ENCODE measurements around the gene ZNF23. TPM values are rescaled to one million over a fixed set of nuclear protein-coding genes. Genes with fewer than 3 reads are reported as not detected.

The ZNF23 gene
- total RNA-seq, 1 experiment from 2014 or later, result 16.3 TPM

- no peak for DNase-seq (ENCODE audit: low spot score)
These were observed 10.0 kb upstream of the ZNF23 start for GRCh38 chr16:71472051-71472450.

DNA sequence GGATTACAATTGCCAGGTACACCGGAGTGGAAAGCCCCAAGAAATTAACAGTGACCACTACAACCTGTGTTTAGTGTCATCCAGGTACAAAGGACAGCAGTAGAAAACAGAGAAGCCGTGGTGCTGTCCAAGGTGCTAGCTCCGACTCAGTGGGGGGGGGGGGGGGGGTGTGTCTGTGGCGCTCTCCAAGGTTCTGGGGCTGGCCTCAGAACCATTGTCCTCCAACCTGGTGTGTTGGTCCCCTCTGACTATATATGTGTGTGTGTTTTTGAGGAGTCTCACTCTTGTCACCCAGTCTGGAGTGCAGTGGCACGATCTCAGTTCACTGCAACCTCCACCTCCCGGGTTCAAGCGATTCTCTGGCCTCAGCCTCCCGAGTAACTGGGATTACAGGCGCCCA lies 5.8 kb upstream of the ZNF23 start:
- no peak for DNase-seq (ENCODE audit: low spot score)

DNA sequence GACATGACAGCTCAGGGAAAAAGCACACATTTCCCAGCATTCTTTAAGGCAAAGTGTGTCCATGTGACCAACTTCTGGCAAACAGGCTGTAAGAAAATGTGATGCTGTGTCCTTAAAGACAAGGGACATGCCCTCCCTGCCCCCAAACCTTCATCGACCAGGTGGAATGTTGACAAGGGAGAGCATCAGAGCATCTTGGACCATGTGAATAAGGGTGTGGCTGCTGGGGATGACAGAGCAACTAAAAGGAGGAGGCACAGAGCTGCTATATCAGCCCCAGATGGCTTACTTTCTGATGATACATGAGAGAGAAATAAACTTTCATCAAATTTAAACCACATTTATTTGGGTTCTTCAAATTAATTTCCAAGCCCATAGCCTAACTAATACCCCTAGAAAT lies 2.2 kb upstream of the ZNF23 start:
- DNase-seq (ENCODE audit: low spot score), result no peak

DNA sequence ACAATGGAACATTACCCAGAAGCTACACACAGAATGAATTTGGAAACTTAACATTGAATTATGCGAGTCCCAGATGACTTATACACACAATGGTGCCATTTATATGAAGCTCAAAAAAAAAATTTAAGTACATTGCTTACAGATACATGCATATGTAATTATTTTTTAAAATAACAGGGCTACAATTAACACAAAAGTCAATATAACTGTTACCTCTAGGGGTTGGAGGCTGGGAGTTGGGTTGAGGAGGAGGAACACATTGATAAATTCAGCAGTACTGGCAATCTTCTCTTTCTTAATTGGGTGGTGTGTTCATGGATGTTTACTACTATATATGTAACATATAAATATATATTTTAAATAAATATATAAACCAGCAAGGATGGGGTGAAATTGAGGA lies 1.1 kb downstream of the ZNF23 start:
- no peak for DNase-seq (ENCODE audit: low spot score)

- peak; percentile 66 for DNase-seq (ENCODE audit: low spot score)
These were observed 1.8 kb downstream of the ZNF23 start for GRCh38 chr16:71460236-71460635.

DNA sequence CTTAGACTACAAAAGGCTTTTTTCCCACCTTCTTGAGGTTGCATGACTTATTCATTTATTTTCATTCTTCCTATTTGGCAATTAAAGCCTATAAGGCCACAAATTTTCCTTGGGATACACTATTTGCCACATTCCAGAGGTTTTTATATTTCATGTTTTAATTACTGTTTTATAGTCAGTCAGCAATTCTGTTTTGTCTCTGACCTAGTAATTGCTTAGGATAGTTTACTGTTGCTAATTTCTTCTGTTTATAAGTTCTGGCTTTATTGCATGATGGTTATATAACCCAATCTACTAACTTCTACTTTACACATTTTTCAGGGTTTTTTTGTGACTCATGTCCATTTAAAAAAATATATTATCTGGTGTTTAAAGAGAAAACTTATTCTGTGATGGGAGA lies 2.5 kb downstream of the ZNF23 start:
- no peak for DNase-seq (ENCODE audit: low spot score)

DNA sequence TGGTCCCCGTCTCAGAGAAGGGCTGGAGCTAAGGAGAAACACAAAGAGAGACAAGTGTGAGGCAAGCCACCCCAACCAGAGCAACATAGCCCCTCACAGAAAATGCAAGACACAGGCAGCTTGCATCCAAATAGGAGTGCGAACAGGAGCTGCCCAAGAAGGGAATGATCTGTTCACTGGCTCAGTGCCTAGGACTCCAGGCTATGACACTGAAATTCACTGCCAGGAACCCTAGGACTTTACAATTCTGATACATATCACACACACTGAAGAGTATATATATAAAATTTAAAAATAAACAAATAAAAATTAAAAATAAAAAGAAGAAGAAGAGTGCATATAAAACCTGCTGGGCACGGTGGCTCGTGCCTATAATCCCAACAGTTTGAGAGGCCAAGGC lies 5.2 kb downstream of the ZNF23 start:
- no peak for DNase-seq (ENCODE audit: low spot score)

DNA sequence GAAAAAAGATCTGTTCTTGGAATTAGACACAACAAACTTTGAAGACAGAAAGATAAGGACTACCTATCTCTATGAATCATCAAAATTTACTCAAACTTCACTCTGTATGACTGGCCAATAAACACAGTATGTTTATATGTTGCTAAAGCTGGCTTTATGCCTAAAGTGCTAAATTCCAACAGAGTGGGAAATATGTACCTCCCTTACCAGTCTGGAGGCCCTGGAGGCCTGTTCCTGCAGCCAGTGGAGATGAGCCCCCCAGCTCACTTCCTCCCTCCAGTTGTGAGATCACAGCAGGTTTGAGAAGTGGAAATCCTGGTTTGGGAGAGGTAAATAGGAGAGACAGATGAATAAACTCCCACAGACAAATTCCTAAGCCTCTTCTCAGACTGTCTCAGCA lies 9.0 kb downstream of the ZNF23 start:
- no peak for DNase-seq (ENCODE audit: low spot score)

GRCh38 chr16:71449020-71449419 lies 13.0 kb downstream of the ZNF23 start:
- DNase-seq (ENCODE audit: low spot score), result no peak

- no peak for DNase-seq (ENCODE audit: low spot score)
These were observed 13.7 kb downstream of the ZNF23 start for GRCh38 chr16:71448274-71448866.

GRCh38 chr16:71443714-71444113 lies 18.3 kb downstream of the ZNF23 start:
- DNase-seq (ENCODE audit: low spot score), result no peak

DNA sequence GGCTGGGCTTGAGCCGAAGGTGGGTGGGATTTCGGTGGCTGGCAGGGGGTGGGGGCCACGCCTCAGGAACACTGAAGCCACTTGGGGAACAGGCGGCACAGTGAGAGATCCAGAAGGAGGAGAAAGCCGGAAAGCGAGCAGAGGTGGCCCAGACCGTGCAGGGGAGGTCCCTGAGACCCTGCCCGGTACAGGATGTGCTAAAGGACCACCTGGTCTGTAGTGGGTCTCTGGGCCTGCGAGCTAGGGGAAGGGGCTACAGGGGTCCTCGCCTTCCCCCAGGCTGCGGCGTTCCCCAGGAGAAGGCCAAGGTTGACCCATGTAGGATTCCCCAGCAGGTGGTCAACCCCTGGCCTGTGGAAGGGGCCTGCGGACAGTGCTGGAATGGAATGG lies 20.0 kb downstream of the ZNF23 start, which contains the start of gene TLE7:
Gene TLE7 (minus strand): TSS at position 4 of the 390 bp plus-strand sequence. CDS start 8,730 bp downstream, outside the sequence.
- DNase-seq (ENCODE audit: low spot score), result no peak

- no peak for DNase-seq (ENCODE audit: low spot score)
These were observed 20.5 kb downstream of the ZNF23 start for GRCh38 chr16:71441348-71442050.

- no peak for DNase-seq (ENCODE audit: low spot score)
These were observed 21.2 kb downstream of the ZNF23 start for GRCh38 chr16:71440669-71441347.

DNA sequence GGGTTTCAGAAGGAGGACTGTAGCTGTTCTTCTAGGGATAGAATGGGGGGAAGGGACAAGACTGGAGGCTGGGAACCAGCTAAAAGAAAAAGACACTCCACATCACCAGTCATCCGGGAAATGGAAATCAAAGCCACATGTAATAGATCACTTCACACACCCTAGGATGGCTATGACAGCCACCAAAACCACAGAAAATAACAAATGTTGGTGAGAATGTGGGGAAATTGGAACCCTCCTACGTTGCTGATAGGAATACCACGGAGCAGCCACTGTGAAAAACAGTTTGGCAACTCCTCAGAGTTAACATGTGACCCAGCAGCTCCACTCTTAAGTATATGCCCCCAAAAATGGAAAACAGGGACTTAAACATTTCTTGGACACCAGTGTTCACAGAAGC lies 22.5 kb downstream of the ZNF23 start:
- peak; percentile 13 for DNase-seq (ENCODE audit: low spot score)

DNA sequence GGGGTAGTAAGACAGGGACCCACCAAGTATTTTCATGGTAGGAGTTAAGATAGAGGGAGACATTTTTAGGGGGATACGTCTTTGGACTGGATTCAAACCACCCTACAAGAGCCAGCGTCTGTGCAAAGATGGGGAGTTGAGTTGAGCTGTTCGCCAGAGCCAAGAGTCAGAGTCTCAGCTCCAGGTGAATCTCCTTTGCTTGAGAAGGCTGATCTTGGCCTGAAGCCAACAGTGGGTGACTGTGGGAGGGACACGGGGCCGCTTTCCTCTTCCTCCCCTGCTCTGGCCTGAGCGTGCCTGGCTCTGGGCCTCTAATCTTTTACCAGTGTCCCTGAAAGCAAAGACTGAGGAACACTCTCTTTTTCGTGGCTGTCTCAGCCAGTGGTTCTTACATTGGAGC lies 25.6 kb downstream of the ZNF23 start:
- DNase-seq (ENCODE audit: low spot score), result no peak

GRCh38 chr16:71432906-71433305 lies 29.1 kb downstream of the ZNF23 start:
- no peak for DNase-seq (ENCODE audit: low spot score)

- no peak for DNase-seq (ENCODE audit: low spot score)
These were observed 30.1 kb downstream of the ZNF23 start for GRCh38 chr16:71431991-71432390.

- DNase-seq (ENCODE audit: low spot score), result no peak
These were observed 30.9 kb downstream of the ZNF23 start for GRCh38 chr16:71431176-71431575.

DNA sequence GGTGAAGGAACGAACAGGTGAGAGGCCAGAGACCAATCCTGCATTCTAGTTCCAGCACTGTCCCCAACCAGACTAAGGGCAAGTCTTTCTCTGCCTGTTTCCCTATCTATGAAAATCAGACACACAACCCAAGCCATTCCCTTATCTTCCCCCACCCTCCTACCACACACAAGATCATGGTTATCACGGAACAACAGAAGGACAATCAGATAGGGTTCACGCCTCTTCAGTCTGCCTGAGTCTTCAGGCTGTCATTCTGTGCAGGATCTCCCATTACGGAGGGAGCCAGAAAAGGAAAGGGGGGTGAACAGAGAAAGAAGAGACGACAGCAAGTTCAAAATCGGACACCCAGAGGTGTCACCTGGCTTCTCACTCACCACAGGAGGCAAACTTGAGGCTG lies 31.3 kb downstream of the ZNF23 start:
- DNase-seq (ENCODE audit: low spot score), result no peak

GRCh38 chr16:71429581-71429980 lies 32.5 kb downstream of the ZNF23 start:
- DNase-seq (ENCODE audit: low spot score), result no peak

- DNase-seq (ENCODE audit: low spot score), result peak; percentile 39
These were observed 33.2 kb downstream of the ZNF23 start for GRCh38 chr16:71428883-71429282.

- DNase-seq (ENCODE audit: low spot score), result no peak
These were observed 33.7 kb downstream of the ZNF23 start for GRCh38 chr16:71428385-71428784.
